Brain pericyte (primary cell): ENCODE results near the gene PRTFDC1.

Source experiments
- DNase-seq: peaks from one replicate; pipeline ENCODE4 v3.0.0-alpha.2; 2012; ENCODE audit warnings: low read depth, low spot score

Gene PRTFDC1

DNA sequence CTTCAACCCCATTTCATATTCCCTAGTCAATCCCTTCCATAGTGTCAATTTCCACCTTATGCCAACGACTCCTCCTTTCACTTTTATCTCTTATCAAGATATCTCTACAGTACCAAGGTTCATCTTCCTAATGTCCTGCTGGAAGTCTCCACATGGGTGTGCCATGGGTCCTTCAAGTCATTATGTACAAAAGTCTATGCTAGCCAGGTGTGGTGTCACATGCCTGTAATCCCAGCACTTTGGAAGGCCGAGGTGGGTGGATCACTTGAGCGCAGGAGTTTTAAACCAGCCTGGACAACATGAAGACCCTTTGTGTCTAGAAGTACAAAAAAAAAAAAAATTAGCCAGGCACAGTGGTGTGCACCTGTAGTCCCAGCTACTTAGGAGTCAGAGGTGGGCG is 47.6 kb downstream of the PRTFDC1 start:
- DNase-seq = no peak

DNA sequence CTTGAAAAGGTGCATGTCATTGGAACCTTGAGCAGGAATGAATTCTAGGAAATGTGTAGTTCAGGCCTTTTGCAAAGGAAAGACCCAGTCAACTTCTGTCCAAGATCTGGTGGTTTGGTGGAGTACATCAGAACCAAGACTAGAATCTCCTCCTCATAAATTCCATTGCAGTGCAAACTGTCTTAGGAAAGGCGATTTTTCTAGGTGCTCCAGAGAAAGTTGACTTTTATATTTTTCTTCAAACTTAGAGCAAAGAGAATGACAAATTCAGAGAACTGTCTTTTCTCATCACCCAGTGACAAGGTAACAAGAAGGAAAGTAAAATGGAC is 50.0 kb downstream of the PRTFDC1 start:
- no peak for DNase-seq

DNA sequence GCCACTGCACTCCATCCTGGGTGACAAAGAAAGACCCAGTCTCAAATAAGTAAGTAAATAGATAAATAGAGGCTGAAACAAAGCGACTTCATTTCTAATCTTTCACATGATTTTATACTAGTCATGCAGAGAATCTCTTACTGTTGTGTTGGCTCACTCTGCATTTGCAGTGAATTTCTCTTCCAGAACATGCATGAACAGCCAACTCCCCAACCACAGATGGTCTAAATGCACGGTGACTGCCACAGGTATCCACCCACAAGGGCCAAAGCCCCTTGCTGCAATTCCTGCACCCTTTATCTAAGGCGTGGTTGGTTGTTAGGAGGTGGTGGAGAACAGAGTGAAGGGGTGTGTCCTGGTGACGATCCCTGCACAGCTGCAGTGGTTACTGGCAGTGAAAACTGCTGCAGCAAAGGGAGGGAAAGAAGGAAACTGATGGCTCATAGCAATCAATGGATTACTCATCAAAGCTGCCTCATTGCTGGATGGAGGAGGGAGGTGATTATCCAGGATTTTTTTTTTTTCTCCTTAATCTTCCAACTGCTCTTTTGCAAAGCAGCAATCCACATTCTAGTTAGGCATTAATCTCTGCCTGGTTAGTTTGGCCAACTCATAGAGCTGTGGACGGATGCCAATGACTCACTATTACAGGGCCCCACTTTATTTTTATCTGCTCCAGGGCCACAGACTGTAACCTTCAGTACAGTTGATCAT is 50.6 kb downstream of the PRTFDC1 start:
- DNase-seq = no peak

DNA sequence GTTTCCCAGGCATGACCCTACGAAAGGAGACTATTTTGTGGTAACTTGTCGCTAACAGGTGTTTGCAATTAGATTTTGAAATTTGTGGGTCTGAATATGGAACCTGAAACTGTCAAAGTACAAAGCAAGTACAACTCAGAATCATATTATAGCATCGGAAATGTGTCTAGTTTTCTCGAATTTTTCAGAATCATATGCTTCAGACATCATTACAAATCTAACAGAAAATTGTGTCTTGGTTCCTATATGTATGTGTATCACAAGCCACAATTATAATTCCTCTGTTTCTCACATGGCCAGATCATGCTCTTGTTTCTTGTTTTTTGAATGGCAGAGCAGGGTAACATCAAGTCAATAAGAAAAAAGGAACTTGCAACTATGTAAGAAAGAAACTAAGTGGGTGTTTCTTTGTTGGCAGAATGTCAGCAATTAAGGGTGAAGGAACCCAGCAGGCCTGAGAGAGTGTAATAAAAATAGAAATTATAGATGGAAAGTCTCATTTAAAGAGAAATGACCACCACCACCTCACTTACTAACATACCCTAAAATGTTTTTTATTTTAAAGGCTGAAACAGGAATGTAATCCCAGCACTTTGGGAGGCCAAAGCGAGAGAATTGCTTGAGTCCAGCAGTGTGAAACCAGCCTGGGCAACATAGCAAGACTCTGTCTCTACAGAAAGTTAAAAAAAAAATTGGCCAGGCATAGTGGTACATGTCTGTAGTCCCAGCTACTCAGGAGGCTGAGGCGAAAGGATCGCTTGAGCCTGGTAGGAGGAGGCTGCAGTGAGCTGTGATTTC is 51.3 kb downstream of the PRTFDC1 start:
- DNase-seq = no peak

DNA sequence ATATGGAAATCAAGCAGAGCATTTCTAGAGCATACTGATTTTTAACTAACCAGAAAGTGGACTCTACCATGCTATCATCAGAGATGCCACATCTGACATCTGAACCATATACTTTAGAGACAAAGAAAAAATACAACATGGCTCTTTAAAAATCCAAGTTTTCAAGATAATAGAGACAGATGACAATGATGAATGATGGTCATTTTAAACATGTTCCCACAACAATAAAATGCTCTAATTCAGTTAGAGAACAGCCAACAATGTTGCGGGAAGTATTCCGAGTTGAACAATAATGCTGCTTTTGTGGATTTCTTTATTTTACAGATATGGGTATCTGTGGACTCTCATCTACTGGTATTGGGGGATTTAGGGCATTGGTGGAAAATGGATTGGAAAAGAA is 52.8 kb downstream of the PRTFDC1 start:
- DNase-seq = no peak

DNA sequence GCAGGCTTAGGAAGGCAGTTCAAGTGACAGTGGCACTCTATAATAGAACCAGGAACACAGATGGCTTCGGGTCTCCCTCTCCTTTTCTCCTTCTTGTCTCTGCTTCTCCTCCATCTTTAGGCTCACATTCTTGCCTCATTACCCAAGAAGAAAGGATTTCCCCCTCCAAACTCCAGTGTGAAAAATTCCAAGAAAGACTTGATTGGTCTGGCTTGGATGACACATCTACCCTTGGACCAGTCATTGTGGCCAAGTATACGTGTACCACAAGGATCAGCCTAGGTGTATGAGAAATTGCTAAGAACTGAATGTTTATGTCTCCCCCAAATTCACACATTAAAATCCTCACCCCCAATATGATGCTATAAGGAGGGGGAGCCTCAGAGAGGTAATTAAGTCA is 53.9 kb downstream of the PRTFDC1 start:
- no peak for DNase-seq

DNA sequence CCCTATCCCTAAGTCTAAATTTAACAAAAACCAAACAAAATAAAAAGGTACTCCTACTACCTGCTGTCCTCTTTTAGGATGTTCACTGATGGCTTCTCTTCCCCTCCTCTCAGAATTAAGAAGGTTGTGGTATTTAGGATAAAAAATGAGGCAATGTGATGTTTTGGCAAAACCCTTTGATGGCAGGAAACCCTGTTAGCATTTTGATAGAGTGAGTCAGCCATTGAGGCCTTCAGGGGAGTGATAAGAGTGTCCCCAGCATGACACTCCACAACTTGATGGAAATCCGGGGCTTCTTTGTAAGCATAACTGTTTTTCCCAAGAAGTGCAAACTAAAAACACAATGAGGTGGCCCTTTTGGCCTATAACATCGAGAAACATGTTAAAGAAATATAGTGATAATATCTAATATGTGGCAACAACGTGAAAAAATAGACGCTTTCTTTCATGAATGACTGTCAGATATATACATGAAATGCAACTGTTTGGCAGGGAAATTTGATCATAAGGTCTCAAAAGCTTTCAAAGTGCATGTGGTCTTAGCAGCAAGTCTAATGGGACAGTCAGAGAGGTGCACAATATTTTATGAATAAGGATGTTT is 55.0 kb downstream of the PRTFDC1 start:
- no peak for DNase-seq

DNA sequence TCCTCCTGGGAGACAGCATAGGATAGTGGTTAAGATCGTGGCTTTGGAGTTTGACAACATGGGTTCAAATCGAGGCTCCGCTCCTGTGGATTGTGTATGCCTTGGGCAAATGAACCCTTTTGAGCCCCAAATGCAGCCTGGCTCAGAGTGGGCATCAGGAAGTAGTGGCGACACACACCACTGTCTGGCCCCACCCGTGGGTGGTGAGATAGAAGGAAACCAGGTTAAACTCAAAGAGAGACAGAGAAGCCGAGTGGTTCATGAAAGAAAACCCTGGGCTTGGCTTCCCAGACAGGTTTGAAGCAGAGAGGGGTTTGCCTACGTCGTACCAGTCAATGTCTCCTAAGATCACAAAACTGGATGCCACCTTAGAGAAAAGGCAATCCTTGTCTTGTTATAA is 57.7 kb downstream of the PRTFDC1 start:
- DNase-seq = no peak

DNA sequence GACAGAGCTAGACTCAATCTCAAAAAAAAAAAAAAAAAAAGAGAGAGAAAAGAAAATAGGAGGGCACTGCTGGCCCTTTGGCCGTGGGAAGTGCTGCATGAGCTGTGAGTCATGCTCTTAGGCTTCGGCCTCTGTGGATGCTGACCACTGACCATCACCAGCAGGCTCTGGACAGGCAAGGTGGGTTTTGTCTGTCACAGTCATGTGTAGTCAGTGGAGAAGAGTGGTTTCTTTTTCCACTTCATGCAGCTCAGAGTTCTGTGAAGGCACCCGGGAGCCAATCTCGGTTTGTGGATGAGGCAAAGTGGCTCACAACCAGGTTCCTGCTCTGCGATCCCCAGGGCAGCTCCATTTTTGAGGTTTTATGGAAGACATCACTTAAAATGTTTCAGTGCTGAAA is 58.1 kb downstream of the PRTFDC1 start:
- DNase-seq = peak; percentile 57

DNA sequence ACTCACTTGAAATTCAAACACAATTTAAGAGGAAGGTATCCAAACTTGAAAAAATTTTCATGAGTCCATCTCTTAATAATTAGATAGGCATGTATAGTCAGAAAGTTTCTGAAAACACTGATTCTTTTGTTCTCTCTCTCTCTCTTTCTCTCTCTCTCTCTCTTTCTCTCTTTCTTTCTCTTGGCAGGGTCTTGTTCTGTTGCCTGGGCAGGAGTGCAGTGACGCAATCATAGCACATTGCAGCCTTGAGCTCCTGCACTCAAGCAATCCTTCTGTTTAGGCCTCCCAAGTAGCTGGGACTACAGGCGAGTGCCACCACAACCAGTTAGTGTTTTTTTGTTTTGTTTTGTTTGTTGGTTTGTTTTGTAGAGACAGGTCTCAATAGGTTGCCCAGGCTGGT is 59.3 kb downstream of the PRTFDC1 start:
- DNase-seq = no peak

DNA sequence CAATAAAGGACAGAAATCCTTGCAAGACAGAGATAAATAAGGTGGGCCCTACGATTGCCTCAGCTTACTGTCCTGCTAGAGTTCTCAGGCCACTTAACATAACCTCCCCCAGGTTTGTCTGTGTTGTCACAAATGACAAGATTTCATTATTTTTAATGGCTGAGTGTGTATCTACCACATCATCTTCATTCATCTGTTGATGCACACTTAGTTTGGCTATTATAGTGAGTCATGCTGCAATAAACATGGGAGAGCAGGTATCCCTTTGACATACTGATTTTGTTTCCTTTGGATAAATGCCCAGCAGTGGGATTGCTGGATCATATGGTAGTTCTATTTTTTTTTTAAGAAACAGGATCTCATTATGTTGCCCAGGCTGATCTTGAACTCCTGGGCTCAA is 60.6 kb downstream of the PRTFDC1 start:
- DNase-seq = peak; percentile 77

DNA sequence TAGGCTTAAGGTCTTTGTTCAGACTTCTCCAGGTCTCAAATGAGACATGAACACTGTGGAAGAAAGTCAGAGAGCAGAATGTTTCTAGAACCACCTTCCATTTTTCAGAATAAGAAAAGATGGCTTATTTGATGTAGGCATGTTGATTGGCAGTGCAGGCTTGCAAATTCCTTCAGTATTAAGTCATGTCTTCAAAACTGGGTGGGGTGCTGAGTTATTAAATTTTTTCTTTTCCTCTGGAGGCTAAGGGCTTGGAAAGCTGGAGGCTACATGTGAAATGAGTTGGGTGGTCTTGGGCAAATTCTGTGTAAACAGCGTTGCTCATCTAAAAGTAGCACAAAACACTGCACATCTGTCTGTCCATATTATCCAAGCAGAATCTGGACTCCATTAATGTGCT is 62.8 kb downstream of the PRTFDC1 start:
- DNase-seq = no peak

DNA sequence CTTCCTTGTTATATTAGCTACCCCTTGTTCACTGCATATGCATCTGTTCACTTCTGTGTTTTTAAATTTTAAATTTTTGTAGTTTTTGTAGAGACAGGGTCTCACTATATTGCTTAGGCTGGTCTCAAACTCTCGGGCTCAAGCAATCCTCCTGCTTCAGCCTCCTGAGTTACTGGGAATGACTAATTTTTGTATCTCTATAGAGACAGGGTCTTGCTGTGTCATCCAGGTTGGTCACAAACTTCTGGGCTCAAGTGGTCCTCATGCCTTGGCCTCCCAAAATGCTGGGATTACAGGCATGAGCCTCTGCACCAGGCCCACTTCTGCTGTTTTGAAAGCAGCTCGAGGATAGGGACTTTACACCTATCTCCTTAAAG is 64.6 kb downstream of the PRTFDC1 start:
- no peak for DNase-seq

DNA sequence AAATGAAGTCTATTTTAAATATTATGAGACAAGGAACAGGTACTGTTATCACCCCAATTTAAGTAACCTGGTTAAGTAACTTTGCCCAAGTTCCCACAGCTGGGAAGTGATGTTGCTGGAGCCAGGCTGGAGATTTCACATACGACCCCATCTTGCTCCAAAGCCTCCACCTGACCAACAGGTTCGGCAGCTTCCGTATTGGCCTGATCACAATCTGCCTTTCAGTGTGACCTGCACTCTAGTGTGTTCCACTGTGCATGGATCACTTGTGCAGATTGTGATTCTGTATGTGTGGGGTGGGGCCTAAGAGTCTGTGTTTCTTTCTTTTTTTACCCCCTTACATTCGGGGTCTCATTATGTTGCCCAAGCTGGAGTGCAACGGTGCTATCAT is 66.1 kb downstream of the PRTFDC1 start:
- DNase-seq = no peak

DNA sequence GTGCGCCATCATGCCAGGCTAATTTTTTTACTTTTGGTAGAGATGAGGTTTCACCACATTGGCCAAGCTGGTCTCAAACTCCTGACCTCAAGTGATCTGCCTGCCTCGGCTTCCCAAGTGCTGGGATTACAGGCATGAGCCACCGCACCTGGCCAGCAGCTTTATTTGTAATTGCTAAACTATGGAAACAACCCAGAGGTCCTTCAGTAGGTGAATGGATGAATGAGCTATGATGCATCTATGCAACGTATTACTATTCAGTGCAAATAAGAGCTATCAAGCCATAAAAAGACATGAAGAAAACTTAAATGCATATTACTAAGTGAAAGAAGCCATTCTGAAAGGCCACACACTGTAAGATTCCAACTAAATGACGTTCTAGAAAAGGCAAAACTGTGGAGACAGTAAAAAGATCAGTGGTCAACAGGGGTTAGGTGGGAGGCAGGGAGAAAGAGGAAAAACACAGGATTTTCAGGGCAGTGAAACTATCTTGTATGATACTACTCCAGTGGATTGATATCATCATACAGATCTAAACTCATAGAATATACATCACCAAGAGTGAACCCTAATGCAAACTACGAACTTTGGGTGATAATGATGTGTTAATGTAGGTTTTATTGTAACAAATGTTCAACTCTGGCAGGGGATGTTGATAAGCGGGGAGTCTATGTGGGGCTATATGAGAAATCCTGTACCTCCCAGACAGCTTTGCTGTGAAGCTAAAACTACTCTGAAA is 66.7 kb downstream of the PRTFDC1 start:
- no peak for DNase-seq

DNA sequence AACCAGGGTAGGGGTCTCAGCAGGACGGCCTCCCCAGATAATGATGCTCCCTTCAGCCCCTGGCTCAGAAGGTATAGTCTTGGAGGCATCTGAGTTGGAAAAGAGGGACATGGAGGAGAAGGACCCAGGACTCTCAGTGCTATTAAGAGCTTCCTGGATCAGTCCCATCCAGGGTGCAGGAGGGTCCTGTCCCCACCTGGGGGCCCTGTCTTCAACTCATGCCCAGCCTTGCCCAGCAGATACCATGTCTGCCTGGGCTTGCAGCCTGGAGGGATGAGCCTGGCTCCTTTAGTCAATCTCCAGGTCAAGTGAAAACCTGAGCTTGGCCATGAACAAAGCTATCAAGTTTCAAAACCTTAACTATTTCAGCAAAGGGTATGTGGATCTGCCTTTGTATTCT is 67.6 kb downstream of the PRTFDC1 start:
- no peak for DNase-seq

DNA sequence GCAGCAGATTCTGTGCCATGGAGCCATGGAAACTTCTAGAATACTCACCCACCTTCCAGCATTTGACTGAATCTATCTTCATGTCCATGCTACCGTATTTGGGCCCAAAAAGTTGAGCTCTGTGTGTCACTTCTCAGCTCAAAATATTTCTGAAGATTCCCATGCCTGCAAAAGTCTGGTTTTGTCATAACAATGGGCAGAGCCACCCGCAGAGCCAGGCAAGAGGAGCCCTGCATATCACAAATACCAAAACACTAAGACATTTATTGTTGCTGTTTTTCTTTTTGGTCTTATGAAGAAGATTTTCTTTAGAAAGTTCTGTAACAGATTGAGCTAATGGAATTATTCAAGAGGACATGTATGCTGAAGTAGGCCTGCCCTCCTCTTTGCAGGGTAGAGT is 68.1 kb downstream of the PRTFDC1 start:
- no peak for DNase-seq

DNA sequence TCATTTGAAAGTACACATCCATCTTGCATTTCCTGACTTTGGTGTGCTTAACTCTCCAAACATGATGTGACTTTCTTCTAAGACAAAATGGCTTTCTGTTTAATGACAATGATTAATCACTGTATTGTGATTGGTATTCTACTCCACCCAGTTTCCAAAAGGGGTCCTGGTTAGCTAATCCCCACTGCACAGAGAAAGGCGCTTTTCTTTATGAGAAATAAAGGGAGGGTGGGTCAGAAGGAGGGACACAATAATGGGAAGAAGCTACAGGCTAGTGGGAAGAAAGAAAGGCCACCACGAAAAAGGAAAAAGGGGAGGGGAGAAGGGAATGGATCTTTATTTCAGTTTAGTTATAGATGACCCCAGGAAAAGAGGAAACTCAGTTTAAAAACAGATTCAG is 69.2 kb downstream of the PRTFDC1 start:
- DNase-seq = no peak

DNA sequence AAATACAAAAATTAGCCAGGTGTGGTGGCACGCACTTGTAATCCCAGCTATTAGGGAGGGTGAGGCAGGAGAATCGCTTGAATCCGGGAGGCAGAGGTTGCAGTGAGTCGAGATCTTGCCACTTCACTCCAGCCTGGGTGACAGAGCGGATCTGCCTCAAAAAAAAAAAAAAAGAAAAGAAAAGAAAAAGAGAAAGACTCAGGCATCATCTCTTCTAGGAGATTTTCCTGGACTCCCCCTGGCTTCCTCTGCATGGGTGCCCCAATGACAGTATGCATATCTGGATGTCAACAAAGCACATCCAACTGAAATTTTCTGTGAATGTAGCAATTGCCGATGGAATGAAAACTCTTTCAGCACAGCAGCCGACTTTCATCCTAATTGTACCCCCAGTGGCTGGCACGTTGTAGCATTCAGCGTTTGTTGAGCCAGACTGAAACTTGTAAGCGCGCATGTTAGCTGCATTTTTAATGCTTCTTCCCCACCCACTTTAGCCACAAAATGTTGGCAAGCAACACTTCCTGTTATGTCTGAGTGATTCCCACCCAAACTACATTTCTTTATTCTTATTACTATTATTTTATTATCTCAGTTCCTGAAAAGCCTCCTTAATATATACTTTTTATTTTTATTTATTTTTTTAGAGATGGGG is 70.2 kb downstream of the PRTFDC1 start:
- DNase-seq = no peak

DNA sequence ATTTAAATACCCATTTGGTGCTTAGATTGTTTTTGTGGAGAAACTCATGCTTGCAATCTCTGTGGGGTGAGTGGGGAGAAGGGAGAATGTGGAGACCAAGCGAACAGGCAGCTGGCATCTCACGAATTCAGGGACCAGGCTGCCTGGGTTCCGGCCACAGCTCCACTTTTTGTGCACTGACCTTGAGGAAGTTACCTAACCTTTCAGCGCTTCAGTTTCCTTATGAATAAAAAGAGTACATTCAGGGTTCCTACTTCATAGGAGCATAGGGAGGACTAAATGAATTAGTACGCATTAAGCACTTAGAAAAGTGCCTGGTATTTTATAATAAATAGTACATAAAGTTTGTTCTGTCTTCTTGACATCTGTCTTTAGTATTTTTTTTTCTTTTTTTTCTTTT is 72.5 kb downstream of the PRTFDC1 start:
- no peak for DNase-seq

DNA sequence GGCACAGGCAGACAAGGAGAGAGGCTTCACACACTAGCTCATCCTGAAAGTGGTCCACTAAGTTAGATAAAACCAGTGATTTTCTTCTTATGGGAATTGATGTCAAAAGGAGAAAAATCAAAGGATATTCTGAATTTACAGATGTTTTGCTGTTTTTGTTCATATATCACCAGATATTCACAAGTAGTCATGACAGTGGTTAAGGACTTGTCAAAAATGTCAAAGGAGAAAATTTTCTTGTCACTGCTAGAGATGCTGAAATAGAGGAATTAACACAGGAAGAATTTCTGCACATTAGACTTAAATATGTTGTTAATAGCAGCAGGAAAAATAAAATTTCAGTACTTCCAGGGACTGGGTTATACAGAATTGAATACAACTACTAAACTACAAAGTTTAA is 78.3 kb downstream of the PRTFDC1 start:
- no peak for DNase-seq

DNA sequence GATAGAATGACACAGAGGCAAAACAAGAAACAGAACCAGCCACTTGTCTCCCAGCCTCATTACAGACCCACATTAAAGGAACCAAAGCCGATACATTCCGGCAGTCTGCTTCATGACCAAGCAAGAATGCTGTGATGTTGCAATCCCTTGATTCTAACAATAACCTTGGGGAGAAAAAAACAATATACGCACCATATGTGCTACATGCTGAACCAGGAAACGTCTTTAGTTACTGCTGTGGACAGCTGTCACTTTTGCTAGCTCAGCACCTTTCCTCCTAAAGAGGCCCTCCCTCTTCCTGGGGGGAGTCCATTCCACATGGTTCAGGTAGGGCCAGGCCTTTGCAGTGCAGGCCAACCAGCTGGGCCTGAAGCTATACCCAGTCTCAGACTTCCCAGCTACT is 79.1 kb downstream of the PRTFDC1 start:
- peak; percentile 91 for DNase-seq
